ENCODE data around the gene MMUT.

DNA sequence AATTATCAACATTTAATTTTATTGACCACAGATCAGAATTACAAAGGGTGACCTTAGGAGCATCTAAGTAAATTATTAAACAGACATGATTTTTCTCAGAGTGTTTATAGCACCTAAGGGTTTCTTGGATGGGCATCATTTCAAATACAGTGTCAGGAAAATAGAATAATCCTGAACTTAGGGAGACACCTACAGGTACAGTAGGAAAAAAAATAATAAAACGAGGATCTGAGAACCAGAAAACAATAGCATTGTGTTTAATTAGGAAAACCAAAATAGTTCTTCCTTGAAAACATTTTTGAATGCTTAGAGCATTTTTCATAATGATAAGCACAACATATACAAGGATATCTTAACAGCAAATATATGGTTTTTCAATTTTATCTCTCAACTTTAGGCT is 39.2 kb downstream of the MMUT start:
- TF ChIP-seq CTCF (IDR thresholded peaks at IDR 0.05; ENCODE audit: low read depth, low read length): no peak
- no peak for TF ChIP-seq POLR2A (IDR thresholded peaks at IDR 0.05; ENCODE audit: extremely low read depth, insufficient read length)

Measured in NB4 (cell line).